Mesenchymal stem cell (in vitro differentiated cells and primary cell): ENCODE measurements around the gene F8.

Experiments
- DNase-seq: peaks from one replicate; pipeline ENCODE4 v3.0.0-alpha.2; 2013
- H2AFZ ChIP-seq: one replicate; pipeline ENCODE4 v1.6.1; 2013; ENCODE audit warnings: low read depth, mild to moderate bottlenecking, control low read depth, inconsistent platforms, low read length, moderate library complexity
- H2AK5ac ChIP-seq: 2 replicates; pipeline ENCODE4 v1.6.1; 2013; ENCODE audit warnings: low read length, moderate library complexity, mild to moderate bottlenecking, inconsistent platforms; ENCODE audit not compliant: severe bottlenecking
- H2BK120ac ChIP-seq: one replicate; pipeline ENCODE4 v1.6.1; 2013; ENCODE audit warnings: low read depth, mild to moderate bottlenecking, inconsistent platforms, low read length, moderate library complexity
- H2BK12ac ChIP-seq, 2 experiments: one replicate each; pipeline ENCODE4 v1.6.1; 2013; ENCODE audit warnings: inconsistent platforms in 2 of 2, low read length in 2 of 2, mild to moderate bottlenecking in 2 of 2, moderate library complexity in 2 of 2, control low read depth in 1 of 2
- H2BK15ac ChIP-seq: one replicate; pipeline ENCODE4 v1.6.1; 2013; ENCODE audit warnings: mild to moderate bottlenecking, low read depth, inconsistent platforms; ENCODE audit not compliant: poor library complexity, severe bottlenecking
- H2BK5ac ChIP-seq: 2 replicates; pipeline ENCODE4 v1.6.1; 2013; ENCODE audit warnings: low read depth, mild to moderate bottlenecking, low read length, control low read depth, inconsistent platforms; ENCODE audit not compliant: poor library complexity, severe bottlenecking
- H3K14ac ChIP-seq, 2 experiments: one replicate each; pipeline ENCODE4 v1.6.1; 2013; ENCODE audit warnings: inconsistent platforms in 2 of 2, low read length in 2 of 2, control low read depth in 1 of 2, mild to moderate bottlenecking in 1 of 2, moderate library complexity in 1 of 2
- H3K18ac ChIP-seq, 2 experiments: one replicate each; pipeline ENCODE4 v1.6.1; 2013; ENCODE audit warnings: inconsistent platforms in 2 of 2, low read length in 2 of 2, control low read depth in 1 of 2, low read depth in 1 of 2, mild to moderate bottlenecking in 1 of 2
- H3K23ac ChIP-seq, 2 experiments: one replicate each; pipeline ENCODE4 v1.6.1; 2013; ENCODE audit warnings: inconsistent platforms in 2 of 2, low read length in 2 of 2, mild to moderate bottlenecking in 2 of 2, moderate library complexity in 2 of 2, control low read depth in 1 of 2
- H3K27ac ChIP-seq: 2 replicates; pipeline ENCODE4 v1.5.1; 2013; ENCODE audit warnings: mild to moderate bottlenecking, moderate library complexity, low read length, control low read depth, inconsistent platforms; ENCODE audit not compliant: poor library complexity, severe bottlenecking
- H3K27me3 ChIP-seq, 2 experiments: 2 replicates each; pipeline versions ENCODE4 v1.6.1 to v1.7.0; 2013; ENCODE audit warnings: low read length in 2 of 2, mild to moderate bottlenecking in 2 of 2, moderate library complexity in 2 of 2, control low read depth in 1 of 2, inconsistent platforms in 1 of 2; ENCODE audit not compliant: control insufficient read depth in 1 of 2, insufficient read depth in 1 of 2
- H3K36me3 ChIP-seq, 2 experiments: 2 replicates each; pipeline versions ENCODE4 v1.6.1 to v1.7.0; 2013; ENCODE audit warnings: low read length in 2 of 2, control low read depth in 1 of 2, inconsistent platforms in 1 of 2, low read depth in 1 of 2, mild to moderate bottlenecking in 1 of 2; ENCODE audit not compliant: insufficient read depth in 2 of 2, control insufficient read depth in 1 of 2
- H3K4ac ChIP-seq, 2 experiments: one replicate each; pipeline ENCODE4 v1.6.1; 2013; ENCODE audit warnings: inconsistent platforms in 2 of 2, low read length in 2 of 2, mild to moderate bottlenecking in 2 of 2, moderate library complexity in 2 of 2, control low read depth in 1 of 2, low read depth in 1 of 2
- H3K4me1 ChIP-seq: 2 replicates; pipeline ENCODE4 v1.6.1; 2013; ENCODE audit warnings: low read depth, low read length, control low read depth; ENCODE audit not compliant: control insufficient read depth, insufficient read depth
- H3K4me2 ChIP-seq: 2 replicates; pipeline ENCODE4 v1.6.1; 2013; ENCODE audit warnings: low read length, mild to moderate bottlenecking, inconsistent platforms; ENCODE audit not compliant: poor library complexity, severe bottlenecking
- H3K4me3 ChIP-seq, 2 experiments: 2 replicates each; pipeline versions ENCODE4 v1.5.1 to v1.7.0; 2013; ENCODE audit warnings: low read length in 2 of 2, mild to moderate bottlenecking in 2 of 2, control low read depth in 1 of 2, low read depth in 1 of 2; ENCODE audit not compliant: insufficient read depth in 1 of 2
- H3K79me1 ChIP-seq: replicated peaks from 2 replicates; pipeline ENCODE4 v1.6.1; 2013; ENCODE audit warnings: mild to moderate bottlenecking, control low read depth, low read length, inconsistent platforms; ENCODE audit not compliant: poor library complexity, severe bottlenecking
- H3K9ac ChIP-seq: 2 replicates; pipeline ENCODE4 v1.7.0; 2013; ENCODE audit warnings: mild to moderate bottlenecking, low read length, moderate library complexity
- H3K9me3 ChIP-seq: 2 replicates; pipeline ENCODE4 v1.7.0; 2013; ENCODE audit warnings: mild to moderate bottlenecking, low read length; ENCODE audit not compliant: control insufficient read depth
- H4K8ac ChIP-seq: one replicate; pipeline ENCODE4 v1.6.1; 2013; ENCODE audit warnings: inconsistent platforms, mild to moderate bottlenecking, low read length, moderate library complexity
- H4K91ac ChIP-seq: one replicate; pipeline ENCODE4 v1.6.1; 2013; ENCODE audit warnings: mild to moderate bottlenecking, low read length, inconsistent platforms
- WGBS: methylation state at CpG from one replicate; pipeline ENCODE4 v1.1.7; 2013; ENCODE audit warnings: mixed read lengths; 5-methylcytosine and 5-hydroxymethylcytosine counted together

Gene F8

DNA sequence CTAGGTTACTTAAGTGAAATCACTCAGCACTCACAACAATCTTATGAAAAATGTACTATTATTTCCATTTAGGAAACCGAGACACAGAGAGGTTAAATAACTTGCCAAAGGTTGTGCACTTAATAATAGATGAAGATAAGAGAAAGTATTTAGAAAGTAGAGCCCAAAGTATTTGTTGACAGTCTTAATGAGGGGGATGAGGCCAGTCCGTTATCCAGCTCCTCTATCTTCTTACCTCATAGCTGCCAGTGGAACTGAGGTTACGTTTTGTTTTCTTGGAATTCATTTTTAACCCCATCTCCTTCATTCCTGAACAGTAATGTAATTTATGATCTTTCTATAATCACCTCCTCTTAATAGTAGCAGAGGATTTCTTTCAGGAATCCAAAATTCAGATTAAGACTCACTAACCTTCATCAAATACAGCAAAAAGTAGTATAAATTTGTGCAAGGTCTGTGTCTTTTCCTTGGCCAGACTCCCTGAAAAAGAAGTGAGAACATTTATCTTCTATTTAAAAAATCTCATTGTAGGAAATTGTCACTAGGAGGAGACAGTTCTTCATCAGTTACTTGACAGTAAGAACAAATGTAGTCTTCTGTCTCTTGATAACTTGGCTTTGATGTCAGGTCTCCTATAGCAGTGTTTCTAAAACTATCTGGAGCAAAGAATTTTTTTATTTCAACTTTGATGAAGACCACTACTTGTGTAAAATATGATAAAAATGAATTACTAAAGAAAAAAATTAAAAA lies 35.5 kb downstream of the F8 start:
- peaks cover 8% of the 10 kb centered on the region for H3K9me3 ChIP-seq
- no CpG with 5 or more reads among the region's 3 CpGs for WGBS
- no peak overlapping the region for H2BK120ac ChIP-seq
- H3K27ac ChIP-seq: no peak overlapping the region
- DNase-seq: no peak
- no peak overlapping the region for H3K23ac ChIP-seq
- no peak overlapping the region for H2BK15ac ChIP-seq
- no peaks in the 10 kb centered on the region for H3K79me1 ChIP-seq
- H3K36me3 ChIP-seq: no peaks in the 10 kb centered on the region
- H2BK5ac ChIP-seq: no peak overlapping the region
- no peak overlapping the region for H3K4ac ChIP-seq
- no peak overlapping the region for H3K4me2 ChIP-seq
- no peak overlapping the region for H3K18ac ChIP-seq
- H4K8ac ChIP-seq: no peak overlapping the region
- no peak overlapping the region for H2AK5ac ChIP-seq
- no peak overlapping the region for H4K91ac ChIP-seq
- no peaks in the 10 kb centered on the region for H3K4me1 ChIP-seq
- H2AFZ ChIP-seq: no peak overlapping the region
- no peak overlapping the region for H3K4me3 ChIP-seq
- H2BK12ac ChIP-seq: no peak overlapping the region
- H3K27me3 ChIP-seq: no peaks in the 10 kb centered on the region
- no peak overlapping the region for H3K9ac ChIP-seq
- no peak overlapping the region for H3K14ac ChIP-seq

DNA sequence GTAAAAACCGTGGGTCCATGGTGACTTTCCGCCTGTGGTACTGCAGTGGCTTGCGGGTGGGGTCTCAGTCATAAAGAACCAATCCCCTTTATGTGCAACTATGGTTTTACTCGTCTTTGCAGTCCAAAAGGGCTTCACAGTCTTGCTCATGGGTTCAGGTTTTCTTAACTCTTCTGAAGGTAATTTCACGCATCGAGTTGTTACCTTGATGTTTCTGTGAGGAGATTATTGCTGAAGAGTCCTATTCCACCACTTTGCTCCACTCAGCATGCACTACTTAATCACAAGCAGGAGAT lies 41.5 kb downstream of the F8 start:
- Histone ChIP-seq H2BK12ac (no peak overlapping the region), H3K27me3 (no peaks in the 10 kb centered on the region), H3K36me3 (no peaks in the 10 kb centered on the region), H3K9ac (peak overlapping the region; percentile 83), H3K4me3 (no peak overlapping the region), H3K4me1 (no peaks in the 10 kb centered on the region), H3K79me1 (no peaks in the 10 kb centered on the region), H2AK5ac (no peak overlapping the region), H4K8ac (peak overlapping the region; percentile 90), H2BK5ac (no peak overlapping the region), H3K23ac (no peak overlapping the region), H3K14ac (no peak overlapping the region), H4K91ac (no peak overlapping the region), H2AFZ (no peak overlapping the region), H3K27ac (no peak overlapping the region), H3K4me2 (no peak overlapping the region), H3K18ac (no peak overlapping the region), H2BK120ac (no peak overlapping the region), H2BK15ac (no peak overlapping the region), H3K4ac (no peak overlapping the region), H3K9me3 (no peaks in the 10 kb centered on the region)
- 0% methylated on average over 2 of the region's 6 CpGs for WGBS
- DNase-seq: no peak

DNA sequence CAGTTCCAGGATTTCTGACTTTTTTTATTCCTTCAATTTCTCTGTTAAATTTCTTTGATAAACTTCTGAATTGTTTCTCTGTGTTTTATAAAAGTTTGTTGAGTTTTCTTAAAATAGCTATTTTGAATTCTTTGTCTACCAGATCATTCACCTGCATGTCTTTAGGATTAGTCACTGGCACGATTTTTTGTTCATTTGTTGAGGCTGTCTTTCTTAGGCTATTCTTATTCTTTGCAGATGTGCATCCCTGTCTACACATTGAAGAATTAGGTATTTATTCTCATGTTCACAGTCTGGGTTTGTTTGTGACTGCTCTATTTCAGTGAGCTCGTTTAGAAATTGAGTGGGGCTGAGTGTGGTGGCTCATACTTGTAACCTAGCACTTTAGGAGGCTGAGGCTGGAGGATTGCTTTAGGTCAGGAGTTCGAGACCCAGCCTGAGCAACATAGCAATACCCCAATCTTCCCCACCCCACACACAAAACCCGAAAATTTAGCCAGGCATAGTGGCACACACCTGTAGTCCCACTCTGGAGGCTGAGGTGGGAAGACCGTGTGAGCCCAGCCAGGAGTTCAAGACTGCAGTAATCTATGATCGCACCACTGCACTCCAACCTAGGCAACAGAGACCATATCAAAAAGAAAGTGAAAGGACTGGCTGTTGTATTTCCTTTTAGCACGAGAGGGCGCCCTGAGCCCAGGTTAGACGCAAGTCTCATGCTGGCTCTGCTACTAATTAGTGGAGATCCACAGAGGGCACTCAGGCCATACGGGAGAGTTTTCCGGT lies 42.0 kb downstream of the F8 start:
- Histone ChIP-seq H2BK120ac (no peak overlapping the region), H2BK15ac (no peak overlapping the region)

GRCh38 chrX:154979629-154980028 lies 42.9 kb downstream of the F8 start:
- H3K79me1 ChIP-seq: no peaks in the 10 kb centered on the region
- no peak overlapping the region for H3K4ac ChIP-seq
- peak overlapping the region; percentile 81 for H2AFZ ChIP-seq
- no peaks in the 10 kb centered on the region for H3K9me3 ChIP-seq
- no peak overlapping the region for H3K4me3 ChIP-seq
- H2BK5ac ChIP-seq: no peak overlapping the region
- no peaks in the 10 kb centered on the region for H3K36me3 ChIP-seq
- H3K18ac ChIP-seq: no peak overlapping the region
- H3K23ac ChIP-seq: no peak overlapping the region
- no peak overlapping the region for H3K4me2 ChIP-seq
- no peak overlapping the region for H2BK15ac ChIP-seq
- no peaks in the 10 kb centered on the region for H3K27me3 ChIP-seq
- H2AK5ac ChIP-seq: no peak overlapping the region
- no peaks in the 10 kb centered on the region for H3K4me1 ChIP-seq
- no peak overlapping the region for H2BK12ac ChIP-seq
- no peak for DNase-seq
- H4K91ac ChIP-seq: no peak overlapping the region
- no peak overlapping the region for H3K27ac ChIP-seq
- no peak overlapping the region for H2BK120ac ChIP-seq
- no peak overlapping the region for H4K8ac ChIP-seq
- WGBS: 72% methylated on average over 4 of the region's 4 CpGs
- no peak overlapping the region for H3K9ac ChIP-seq
- no peak overlapping the region for H3K14ac ChIP-seq

More for the DNA sequence above, 42.0 kb downstream of the F8 start:
- peak overlapping the region in 1 of 2 experiments; percentile 79 for H3K4me3 ChIP-seq
- peak overlapping the region; percentile 61 for H2AFZ ChIP-seq
- H3K9me3 ChIP-seq: no peaks in the 10 kb centered on the region
- peak overlapping the region; percentile 47 for H3K4me2 ChIP-seq
- peak overlapping the region; percentile 83 for H3K9ac ChIP-seq
- peak; percentile 68 for DNase-seq
- 6% methylated on average over 8 of the region's 11 CpGs for WGBS
- peak overlapping the region; percentile 96 for H4K8ac ChIP-seq
- no peak overlapping the region for H2BK12ac ChIP-seq
- no peak overlapping the region for H3K27ac ChIP-seq
- H3K23ac ChIP-seq: no peak overlapping the region
- peak overlapping the region in 1 of 2 experiments; percentile 37 for H3K4ac ChIP-seq
- H4K91ac ChIP-seq: no peak overlapping the region
- peak overlapping the region in 1 of 2 experiments; percentile 43 for H3K18ac ChIP-seq
- H3K79me1 ChIP-seq: no peaks in the 10 kb centered on the region
- H3K14ac ChIP-seq: no peak overlapping the region
- no peaks in the 10 kb centered on the region for H3K4me1 ChIP-seq
- no peaks in the 10 kb centered on the region for H3K36me3 ChIP-seq
- no peaks in the 10 kb centered on the region for H3K27me3 ChIP-seq
- no peak overlapping the region for H2AK5ac ChIP-seq
- no peak overlapping the region for H2BK5ac ChIP-seq
